HepG2 (cell line): Measurements from ENCODE around the gene PDSS2. TPM values are rescaled to one million over a fixed set of nuclear protein-coding genes. Genes with fewer than 3 reads are reported as not detected.

Source experiments
- ATAC-seq: fragments of 200-7000 bp; cut with Tn5 transposase; 3 replicates; pipeline ENCODE4 v1.9.1; 2020; ENCODE audit warnings: mild to moderate bottlenecking, moderate library complexity
- BruUV-seq: library from RNA; stranded (reverse); fragments of 400-500 nt; replicated peaks from 2 replicates; lab custom pipeline; 2021; lab: Mats Ljungman, UMichigan
- CTCF ChIA-PET: fragments of 300-600 bp; formaldehyde crosslinking; extraction: SDS; loops from one replicate; lab custom pipeline; 2021; ENCODE audit warnings: low total read pairs, inconsistent platforms, low intra/inter-chr PET ratio; lab: Yijun Ruan, JAX
- POLR2A ChIA-PET: fragments of 350-600 bp; sonication (Branson Sonifier 250); formaldehyde crosslinking; loops from one replicate; lab custom pipeline; 2020; ENCODE audit warnings: antibody characterized with exemption, inconsistent platforms; lab: Yijun Ruan, JAX
- DNase-seq: peaks from one replicate; pipeline ENCODE4 v3.0.0-alpha.2; 2015; ENCODE audit warnings: low spot score
- FAIRE-seq: peaks from 3 replicates; lab custom pipeline; 2011; peaks lifted over from hg19 to GRCh38; lab: Jason Lieb, UNC
- H2AFZ ChIP-seq: one replicate; pipeline ENCODE4 v1.6.1; 2011; ENCODE audit warnings: low read length, inconsistent platforms
- H3K27ac ChIP-seq: fragments of 300-600 bp; 3 replicates; pipeline ENCODE4 v1.8.0; 2011; ENCODE audit warnings: mixed run types, mild to moderate bottlenecking, mixed read lengths, low read length, inconsistent platforms; ENCODE audit not compliant: insufficient read depth; ENCODE audit errors: extremely low read length
- H3K27me3 ChIP-seq, 2 experiments: fragments of 200-600 bp in 1 of 2; 2 replicates in 1 of 2; 3 replicates in 1 of 2; pipeline versions ENCODE4 v1.6.0 to v1.8.0; 2011; ENCODE audit warnings: low read length in 2 of 2, mild to moderate bottlenecking in 2 of 2, moderate library complexity in 2 of 2, inconsistent platforms in 1 of 2; ENCODE audit not compliant: insufficient read depth in 2 of 2, control insufficient read depth in 1 of 2
- H3K36me3 ChIP-seq, 2 experiments: fragments of 200-600 bp in 1 of 2; replicated peaks in 1 of 2; 2 replicates in 1 of 2; 3 replicates in 1 of 2; pipeline versions ENCODE4 v1.5.1 to v1.8.0; 2011; ENCODE audit warnings: low read length in 2 of 2, inconsistent platforms in 1 of 2; ENCODE audit not compliant: insufficient read depth in 2 of 2, control insufficient read depth in 1 of 2
- H3K4me1 ChIP-seq: 2 replicates; pipeline ENCODE4 v1.5.1; 2012; ENCODE audit warnings: low read length, inconsistent platforms; ENCODE audit not compliant: insufficient read depth
- H3K4me2 ChIP-seq: 2 replicates; pipeline ENCODE4 v1.6.0; 2011; ENCODE audit warnings: low read depth, low read length, inconsistent platforms
- H3K4me3 ChIP-seq, 3 experiments: fragments of 200-600 bp in 1 of 3; sonication (generic), shearing (Covaris generic) in 1 of 3; replicated peaks in 1 of 3; 2 replicates each; pipeline ENCODE4 v1.5.1; 2011 to 2016; ENCODE audit warnings: low read length in 3 of 3, inconsistent platforms in 2 of 3, low read depth in 2 of 3, mild to moderate bottlenecking in 2 of 3, control low read depth in 1 of 3, mixed read lengths in 1 of 3; ENCODE audit not compliant: insufficient read depth in 1 of 3
- H3K79me2 ChIP-seq: one replicate; pipeline ENCODE4 v1.6.1; 2011; ENCODE audit warnings: low read length, inconsistent platforms; ENCODE audit not compliant: insufficient read depth
- H3K9ac ChIP-seq: 2 replicates; pipeline ENCODE4 v1.6.0; 2011; ENCODE audit warnings: mild to moderate bottlenecking, low read depth, low read length, inconsistent platforms; ENCODE audit not compliant: insufficient read depth
- H3K9me3 ChIP-seq: 2 replicates; pipeline ENCODE4 v1.5.1; 2012; ENCODE audit warnings: mild to moderate bottlenecking, low read length
- H4K20me1 ChIP-seq: 2 replicates; pipeline ENCODE4 v1.6.0; 2011; ENCODE audit warnings: inconsistent platforms, mild to moderate bottlenecking, low read length, moderate library complexity; ENCODE audit not compliant: insufficient read depth
- HDAC1 ChIP-seq: sonication (generic); formaldehyde crosslinking; IDR thresholded peaks from 2 replicates; pipeline ENCODE4 v1.5.1; 2020; ENCODE audit warnings: mild to moderate bottlenecking, missing genetic modification reagents
- ISX ChIP-seq: sonication (generic); formaldehyde crosslinking; conservative IDR thresholded peaks from 2 replicates; pipeline ENCODE4 v1.5.0; 2020; ENCODE audit warnings: missing genetic modification reagents
- SSRP1 ChIP-seq: IDR thresholded peaks from 2 replicates; pipeline ENCODE4 v1.6.1; 2016; ENCODE audit warnings: control low read depth
- ZNF232 ChIP-seq: sonication (generic); formaldehyde crosslinking; IDR thresholded peaks from 2 replicates; pipeline ENCODE4 v1.4.0; 2020; ENCODE audit warnings: missing genetic modification reagents, borderline replicate concordance
- ZNF616 ChIP-seq: sonication (generic); formaldehyde crosslinking; IDR thresholded peaks from 2 replicates; pipeline ENCODE4 v1.5.0; 2020; ENCODE audit warnings: low read depth, mild to moderate bottlenecking, missing genetic modification reagents
- ZNF773 ChIP-seq: sonication (generic); formaldehyde crosslinking; IDR thresholded peaks from 2 replicates; pipeline ENCODE4 v1.4.0; 2020; ENCODE audit warnings: missing genetic modification reagents, borderline replicate concordance
- WGBS: methylation state at CpG from one replicate; pipeline ENCODE4 v1.1.6; 2017; ENCODE audit warnings: low lambda C conversion rate; 5-methylcytosine and 5-hydroxymethylcytosine counted together
- in situ Hi-C: cut with HindIII; loops from 2 replicates; pipeline ENCODE4 v1.10.0; 2017; ENCODE audit warnings: low pct_unique_long_range_greater_than_20kb; ENCODE audit not compliant: extremely low pct_ligation_motif_present
- intact Hi-C: fragments of 100-400 bp; cut with micrococcal nuclease; formaldehyde crosslinking; loops from one replicate; pipeline ENCODE4 v1.10.0; 2022; ENCODE audit not compliant: unreplicated experiment
- polyA plus RNA-seq, 8 experiments: library from polyadenylated mRNA; depleted of rRNA in 3 of 8; stranded (reverse) in 7 of 8; unstranded in 1 of 8; fragments of >200 nt; fragmentation: Illumina TruSeq in 4 of 8; extraction: Trizol in 4 of 8; gene quantifications; 2 replicates each; pipeline versions ENCODE4 v1.2.1 to v1.2.3, GENCODE V29; 2011 to 2016; ENCODE audit warnings: low read depth in 4 of 8, missing spikeins in 1 of 8, mixed read lengths in 1 of 8; ENCODE audit not compliant: insufficient read depth in 1 of 8
- total RNA-seq, 5 experiments: library from RNA; depleted of rRNA; stranded (reverse); fragments of >200 nt; fragmentation: Illumina TruSeq; extraction: Trizol; gene quantifications; 2 replicates each; pipeline ENCODE4 v1.2.3, GENCODE V29; 2016; ENCODE audit warnings: low read depth in 1 of 5
- TF ChIP-seq, protein P1 (sequence below): IDR thresholded peaks from 2 replicates; pipeline ENCODE4 v1.6.1; 2016; ENCODE audit warnings: low read depth
- TF ChIP-seq, protein P2 (sequence below): sonication (generic); formaldehyde crosslinking; IDR thresholded peaks from 2 replicates; pipeline ENCODE4 v1.5.0; 2020; ENCODE audit warnings: mild to moderate bottlenecking, missing genetic modification reagents, borderline replicate concordance

The PDSS2 gene
- total and polyA plus RNA-seq, 2 of the 13 experiments (the other 11 are each of a cell fraction or from before 2014, with no cell fraction given): 16.2 to 17.0 TPM

GRCh38 chr6:107369493-107369892 lies 89.9 kb downstream of the PDSS2 start:
- CTCF ChIA-PET: no interaction called here
- intact Hi-C loops (no loop called here), in situ Hi-C loops (no loop called here)
- Histone ChIP-seq H3K79me2 (no peaks in the 10 kb centered on the region), H4K20me1 (no peaks in the 10 kb centered on the region), H2AFZ (no peak overlapping the region), H3K36me3 (no peaks in the 10 kb centered on the region), H3K4me2 (no peak overlapping the region), H3K27me3 (no peaks in the 10 kb centered on the region), H3K27ac (no peak overlapping the region), H3K4me1 (0 out of 2 replicates have a peak, but pooled peaks cover 5% of the 10 kb centered on the region), H3K4me3 (no peak overlapping the region), H3K9me3 (no peaks in the 10 kb centered on the region), H3K9ac (no peak overlapping the region)
- FAIRE-seq (no peak), DNase-seq (no peak), ATAC-seq (no peak)
- no TSS peak for BruUV-seq
- 88% methylated on average over 1 of the region's 1 CpG for WGBS
- POLR2A ChIA-PET: no interaction called here
- TF ChIP-seq ISX (CRISPR knock-in tag) (no peak), HDAC1 (no peak), SSRP1 (no peak), ZNF232 (no peak), ZNF773 (CRISPR knock-in tag) (no peak), ZNF616 (CRISPR knock-in tag) (no peak)
- TF ChIP-seq, protein P1, sequence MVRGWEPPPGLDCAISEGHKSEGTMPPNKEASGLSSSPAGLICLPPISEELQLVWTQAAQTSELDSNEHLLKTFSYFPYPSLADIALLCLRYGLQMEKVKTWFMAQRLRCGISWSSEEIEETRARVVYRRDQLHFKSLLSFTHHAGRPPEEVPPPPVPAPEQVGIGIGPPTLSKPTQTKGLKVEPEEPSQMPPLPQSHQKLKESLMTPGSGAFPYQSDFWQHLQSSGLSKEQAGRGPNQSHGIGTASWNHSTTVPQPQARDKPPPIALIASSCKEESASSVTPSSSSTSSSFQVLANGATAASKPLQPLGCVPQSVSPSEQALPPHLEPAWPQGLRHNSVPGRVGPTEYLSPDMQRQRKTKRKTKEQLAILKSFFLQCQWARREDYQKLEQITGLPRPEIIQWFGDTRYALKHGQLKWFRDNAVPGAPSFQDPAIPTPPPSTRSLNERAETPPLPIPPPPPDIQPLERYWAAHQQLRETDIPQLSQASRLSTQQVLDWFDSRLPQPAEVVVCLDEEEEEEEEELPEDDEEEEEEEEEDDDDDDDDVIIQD (CRISPR knock-in tag): no peak
- TF ChIP-seq, protein P2, sequence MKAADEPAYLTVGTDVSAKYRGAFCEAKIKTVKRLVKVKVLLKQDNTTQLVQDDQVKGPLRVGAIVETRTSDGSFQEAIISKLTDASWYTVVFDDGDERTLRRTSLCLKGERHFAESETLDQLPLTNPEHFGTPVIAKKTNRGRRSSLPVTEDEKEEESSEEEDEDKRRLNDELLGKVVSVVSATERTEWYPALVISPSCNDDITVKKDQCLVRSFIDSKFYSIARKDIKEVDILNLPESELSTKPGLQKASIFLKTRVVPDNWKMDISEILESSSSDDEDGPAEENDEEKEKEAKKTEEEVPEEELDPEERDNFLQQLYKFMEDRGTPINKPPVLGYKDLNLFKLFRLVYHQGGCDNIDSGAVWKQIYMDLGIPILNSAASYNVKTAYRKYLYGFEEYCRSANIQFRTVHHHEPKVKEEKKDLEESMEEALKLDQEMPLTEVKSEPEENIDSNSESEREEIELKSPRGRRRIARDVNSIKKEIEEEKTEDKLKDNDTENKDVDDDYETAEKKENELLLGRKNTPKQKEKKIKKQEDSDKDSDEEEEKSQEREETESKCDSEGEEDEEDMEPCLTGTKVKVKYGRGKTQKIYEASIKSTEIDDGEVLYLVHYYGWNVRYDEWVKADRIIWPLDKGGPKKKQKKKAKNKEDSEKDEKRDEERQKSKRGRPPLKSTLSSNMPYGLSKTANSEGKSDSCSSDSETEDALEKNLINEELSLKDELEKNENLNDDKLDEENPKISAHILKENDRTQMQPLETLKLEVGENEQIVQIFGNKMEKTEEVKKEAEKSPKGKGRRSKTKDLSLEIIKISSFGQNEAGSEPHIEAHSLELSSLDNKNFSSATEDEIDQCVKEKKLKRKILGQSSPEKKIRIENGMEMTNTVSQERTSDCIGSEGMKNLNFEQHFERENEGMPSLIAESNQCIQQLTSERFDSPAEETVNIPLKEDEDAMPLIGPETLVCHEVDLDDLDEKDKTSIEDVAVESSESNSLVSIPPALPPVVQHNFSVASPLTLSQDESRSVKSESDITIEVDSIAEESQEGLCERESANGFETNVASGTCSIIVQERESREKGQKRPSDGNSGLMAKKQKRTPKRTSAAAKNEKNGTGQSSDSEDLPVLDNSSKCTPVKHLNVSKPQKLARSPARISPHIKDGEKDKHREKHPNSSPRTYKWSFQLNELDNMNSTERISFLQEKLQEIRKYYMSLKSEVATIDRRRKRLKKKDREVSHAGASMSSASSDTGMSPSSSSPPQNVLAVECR (CRISPR knock-in tag): no peak
